BE2C (cell line): ENCODE results near the gene ACBD3.

Source experiments
- DNase-seq: peaks from one replicate; pipeline ENCODE4 v3.0.0-alpha.2; 2020
- H3K27me3 ChIP-seq: fragments of 250-450 bp; sonication (Bioruptor Pico); 2 replicates; pipeline ENCODE4 v1.5.1; 2020; ENCODE audit warnings: mild to moderate bottlenecking
- H3K36me3 ChIP-seq: fragments of 250-450 bp; sonication (Bioruptor Pico); 2 replicates; pipeline ENCODE4 v1.5.1; 2020; ENCODE audit warnings: mild to moderate bottlenecking
- H3K4me1 ChIP-seq: fragments of 250-450 bp; sonication (Bioruptor Pico); 2 replicates; pipeline ENCODE4 v1.5.1; 2020
- H3K4me3 ChIP-seq: 2 replicates; pipeline ENCODE4 v1.5.1; 2011; ENCODE audit warnings: low read depth, low read length
- H3K9me3 ChIP-seq: fragments of 250-450 bp; sonication (Bioruptor Pico); 2 replicates; pipeline ENCODE4 v1.5.1; 2020
- CTCF ChIP-seq: IDR thresholded peaks from 2 replicates; pipeline ENCODE4 v1.5.1; 2012; ENCODE audit warnings: mild to moderate bottlenecking, low read depth, low read length

ACBD3 gene

DNA sequence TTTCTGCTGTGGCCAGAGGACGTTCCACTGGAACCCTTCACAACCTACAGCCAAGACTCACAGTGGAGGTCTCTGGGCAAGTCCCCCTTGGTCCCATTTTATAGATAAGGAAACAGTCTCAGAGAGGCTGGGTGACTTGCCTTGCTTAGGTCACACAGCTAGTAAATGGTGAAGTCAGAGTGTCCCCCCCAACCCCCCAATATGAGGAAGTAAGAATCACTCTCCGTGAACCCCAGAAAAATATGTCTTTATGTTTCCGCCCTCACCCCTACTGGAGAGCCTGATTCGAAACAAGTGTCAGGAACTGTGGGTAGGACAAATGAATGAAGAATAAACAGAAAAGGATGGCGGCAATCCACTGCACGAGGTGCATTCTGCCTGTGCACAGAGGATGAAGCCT lies 67.4 kb downstream of the ACBD3 start:
- Histone ChIP-seq H3K4me1 (no peaks in the 10 kb centered on the region), H3K36me3 (no peaks in the 10 kb centered on the region), H3K9me3 (no peaks in the 10 kb centered on the region), H3K27me3 (no peaks in the 10 kb centered on the region), H3K4me3 (no peak overlapping the region)
- no peak for DNase-seq
- no peak for TF ChIP-seq CTCF

- H3K27me3 ChIP-seq, result no peaks in the 10 kb centered on the region
- no peaks in the 10 kb centered on the region for H3K4me1 ChIP-seq
- no peak overlapping the region for H3K4me3 ChIP-seq
- H3K36me3 ChIP-seq, result no peaks in the 10 kb centered on the region
- no peak for DNase-seq
- no peak for TF ChIP-seq CTCF
- H3K9me3 ChIP-seq, result no peaks in the 10 kb centered on the region
Observed at GRCh38 chr1:226118357-226118756, 68.2 kb downstream of the ACBD3 start.

- Histone ChIP-seq H3K27me3 (no peaks in the 10 kb centered on the region), H3K4me1 (no peaks in the 10 kb centered on the region), H3K9me3 (no peaks in the 10 kb centered on the region), H3K4me3 (no peak overlapping the region), H3K36me3 (no peaks in the 10 kb centered on the region)
- no peak for TF ChIP-seq CTCF
- no peak for DNase-seq
Observed at GRCh38 chr1:226117330-226117729, 69.2 kb downstream of the ACBD3 start.

DNA sequence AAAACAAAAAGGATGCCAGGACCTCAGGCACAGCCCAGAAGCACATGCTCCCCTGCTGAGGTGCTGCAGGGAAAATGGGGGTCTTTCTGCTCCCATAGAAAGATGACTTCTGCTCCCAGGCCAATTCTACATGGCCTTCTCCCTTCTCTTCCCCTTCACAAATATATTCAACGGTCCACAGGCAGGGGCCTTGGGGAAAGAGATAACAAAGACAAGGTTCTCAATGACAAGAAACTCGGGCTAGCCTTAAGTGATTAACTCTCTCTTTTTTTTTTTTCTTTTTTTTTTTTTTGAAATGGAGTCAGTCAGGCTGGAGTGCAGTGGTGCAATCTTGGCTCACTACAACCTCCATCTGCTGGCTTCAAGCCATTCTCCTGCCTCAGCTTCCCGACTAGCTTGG lies 69.9 kb downstream of the ACBD3 start:
- Histone ChIP-seq H3K4me1 (peaks cover 6% of the 10 kb centered on the region; the same call in 1 of the 2 replicates), H3K27me3 (no peaks in the 10 kb centered on the region), H3K9me3 (no peaks in the 10 kb centered on the region), H3K4me3 (no peak overlapping the region), H3K36me3 (no peaks in the 10 kb centered on the region)
- TF ChIP-seq CTCF, result no peak
- DNase-seq, result no peak

- no peaks in the 10 kb centered on the region for H3K9me3 ChIP-seq
- no peak for TF ChIP-seq CTCF
- no peak overlapping the region for H3K4me3 ChIP-seq
- no peak for DNase-seq
- H3K4me1 ChIP-seq, result peaks cover 17% of the 10 kb centered on the region
- no peaks in the 10 kb centered on the region for H3K27me3 ChIP-seq
- H3K36me3 ChIP-seq, result no peaks in the 10 kb centered on the region
Observed at GRCh38 chr1:226112626-226113025, 73.9 kb downstream of the ACBD3 start.

- H3K9me3 ChIP-seq, result no peaks in the 10 kb centered on the region
- no peaks in the 10 kb centered on the region for H3K36me3 ChIP-seq
- DNase-seq, result no peak
- TF ChIP-seq CTCF, result no peak
- no peak overlapping the region for H3K4me3 ChIP-seq
- peaks cover 17% of the 10 kb centered on the region for H3K4me1 ChIP-seq
- no peaks in the 10 kb centered on the region for H3K27me3 ChIP-seq
Observed at GRCh38 chr1:226111883-226112261, 74.7 kb downstream of the ACBD3 start.
